ENCODE measurements around the gene CD59.
"Not testable (repeated sequence)": the region's sequence is repeated elsewhere in the genome, so short reads cannot be mapped to it uniquely, and the experiment has no call there.

The CD59 gene

GRCh38 chr11:33742249-33742851 is 6.1 kb upstream of the CD59 start:
- DNase-seq (ENCODE audit: low spot score), result no peak

GRCh38 chr11:33741806-33742205 is 5.6 kb upstream of the CD59 start:
- no peak for DNase-seq (ENCODE audit: low spot score)

- DNase-seq (ENCODE audit: low spot score), result no peak
Measured at GRCh38 chr11:33737362-33737821, 1.2 kb upstream of the CD59 start.

- no peak for DNase-seq (ENCODE audit: low spot score)
Measured at GRCh38 chr11:33735271-33736147, 714 bp downstream of the CD59 start.

GRCh38 chr11:33734441-33735270 is 1.6 kb downstream of the CD59 start:
- no peak for DNase-seq (ENCODE audit: low spot score)

GRCh38 chr11:33733980-33734379 is 2.2 kb downstream of the CD59 start:
- DNase-seq (ENCODE audit: low spot score), result no peak

- DNase-seq (ENCODE audit: low spot score), result no peak
Measured at GRCh38 chr11:33731723-33732531, 4.3 kb downstream of the CD59 start.

GRCh38 chr11:33730716-33731115 is 5.5 kb downstream of the CD59 start:
- DNase-seq (ENCODE audit: low spot score), result no peak

- not testable (repeated sequence) for DNase-seq (ENCODE audit: low spot score)
Measured at GRCh38 chr11:33729072-33729664, 7.1 kb downstream of the CD59 start.

- DNase-seq (ENCODE audit: low spot score), result not testable (repeated sequence)
Measured at GRCh38 chr11:33727539-33727938, 8.7 kb downstream of the CD59 start.

- no peak for DNase-seq (ENCODE audit: low spot score)
Measured at GRCh38 chr11:33725496-33725895, 10.7 kb downstream of the CD59 start.

GRCh38 chr11:33724644-33725035 is 11.6 kb downstream of the CD59 start:
- DNase-seq (ENCODE audit: low spot score), result peak; percentile 53

- DNase-seq (ENCODE audit: low spot score), result no peak
Measured at GRCh38 chr11:33723238-33723881, 12.9 kb downstream of the CD59 start.

- no peak for DNase-seq (ENCODE audit: low spot score)
Measured at GRCh38 chr11:33722590-33723234, 13.5 kb downstream of the CD59 start.

- no peak for DNase-seq (ENCODE audit: low spot score)
Measured at GRCh38 chr11:33721984-33722383, 14.2 kb downstream of the CD59 start.

- no peak for DNase-seq (ENCODE audit: low spot score)
Measured at GRCh38 chr11:33721426-33721825, 14.8 kb downstream of the CD59 start.

GRCh38 chr11:33719587-33719986 is 16.6 kb downstream of the CD59 start:
- no peak for DNase-seq (ENCODE audit: low spot score)

- DNase-seq (ENCODE audit: low spot score), result no peak
Measured at GRCh38 chr11:33718440-33718839, 17.8 kb downstream of the CD59 start.

GRCh38 chr11:33716243-33716642 is 20.0 kb downstream of the CD59 start:
- no peak for DNase-seq (ENCODE audit: low spot score)

- no peak for DNase-seq (ENCODE audit: low spot score)
Measured at GRCh38 chr11:33713856-33714398, 22.3 kb downstream of the CD59 start.
